ENCODE measurements around the gene SULT4A1. TPM values are rescaled to one million over a fixed set of nuclear protein-coding genes. Genes with fewer than 3 reads are reported as not detected.

The SULT4A1 gene
- total RNA-seq, 1 experiment from 2014 or later, result 15.0 TPM

- H3K18ac ChIP-seq (ENCODE audit: insufficient read length, low read depth, low read length), result no peak overlapping the region
- H4K20me1 ChIP-seq (ENCODE audit: control insufficient read depth, insufficient read depth, insufficient read length), result no peaks in the 10 kb centered on the region
- no peak overlapping the region for H2AFZ ChIP-seq (ENCODE audit: low read length)
- H4K91ac ChIP-seq (ENCODE audit: insufficient read length, low read depth, low read length), result no peak overlapping the region
- no peaks in the 10 kb centered on the region for H3K4me1 ChIP-seq (ENCODE audit: insufficient read depth, low read length)
- H3K4ac ChIP-seq (ENCODE audit: low read depth, low read length), result no peak overlapping the region
- H2BK5ac ChIP-seq (ENCODE audit: insufficient read length, low read length), result no peak overlapping the region
- Mint-ChIP-seq H3K4me1 (peaks cover 0 to 4% of the 10 kb centered on the region in 2 experiments; a peak in 2 of 4 replicates), H3K9me3 (no peaks in the 10 kb centered on the region), H3K36me3 (ENCODE audit: insufficient read depth in 1 of 3, low read depth in 3 of 3) (peaks cover 9 to 30% (median 28%) of the 10 kb centered on the region in 3 experiments; a peak in 6 of 7 replicates), H3K4me3 (no peak overlapping the region; a peak in 1 of 5 replicates), H3K27me3 (ENCODE audit: low read depth) (peaks cover 2% of the 10 kb centered on the region; the same call in 1 of the 2 replicates), H3K27ac (peak overlapping the region; percentile 42 to 83 (median 77); a peak in 5 of 7 replicates)
- no peak overlapping the region for H3K9ac ChIP-seq (ENCODE audit: extremely low read depth, insufficient read length, low read length)
- no peak overlapping the region for H3K4me2 ChIP-seq (ENCODE audit: insufficient read depth, insufficient read length, low read length)
- no peak overlapping the region for H4K5ac ChIP-seq (ENCODE audit: insufficient read length, low read depth, low read length)
- H3K14ac ChIP-seq (ENCODE audit: insufficient read depth, low read length), result no peak overlapping the region; the same call in 1 of the 2 replicates
- no peak for TF ChIP-seq CTCF (conservative IDR thresholded peaks at IDR 0.05)
- H3K79me2 ChIP-seq (ENCODE audit: insufficient read depth, low read length), result peaks cover 2% of the 10 kb centered on the region; the same call in 1 of the 2 replicates
- H3K23ac ChIP-seq (ENCODE audit: insufficient read length, low read depth, low read length), result no peak overlapping the region
- H3K79me1 ChIP-seq (ENCODE audit: insufficient read depth, low read depth, low read length, poor library complexity, severe bottlenecking), result peaks cover 4% of the 10 kb centered on the region
- no peak overlapping the region for H2BK12ac ChIP-seq (ENCODE audit: insufficient read length, low read depth, low read length)
- H3K27ac ChIP-seq (ENCODE audit: insufficient read length, low read depth, low read length), result no peak overlapping the region
- no peaks in the 10 kb centered on the region for H3K23me2 ChIP-seq (ENCODE audit: insufficient read length, low read depth, low read length, poor library complexity, severe bottlenecking)
- H3T11ph ChIP-seq (ENCODE audit: low read length), result no peak overlapping the region
- H3K9me3 ChIP-seq (ENCODE audit: control insufficient read depth, low read depth, low read length), result no peaks in the 10 kb centered on the region
- H2AK5ac ChIP-seq (ENCODE audit: insufficient read length, low read length), result no peak overlapping the region
- no peak overlapping the region for H2BK15ac ChIP-seq (ENCODE audit: low read depth, low read length)
- H3K56ac ChIP-seq (ENCODE audit: insufficient read length, low read depth, low read length), result no peak overlapping the region
- no CpG with 5 or more reads among the region's 8 CpGs for WGBS (ENCODE audit: extremely low coverage, insufficient read length, low lambda C conversion rate)
- no peak overlapping the region for H2BK120ac ChIP-seq (ENCODE audit: low read depth, low read length, poor library complexity, severe bottlenecking)
- no peaks in the 10 kb centered on the region for H3K27me3 ChIP-seq (ENCODE audit: insufficient read depth, low read length)
- no peak overlapping the region for H2BK20ac ChIP-seq (ENCODE audit: low read depth, low read length, poor library complexity, severe bottlenecking)
- no peak overlapping the region for H4K8ac ChIP-seq (replicated peaks; ENCODE audit: insufficient read length, low read depth, low read length)
- DNase-seq, result no peak
Observed at GRCh38 chr22:43839781-43840180, 22.5 kb downstream of the SULT4A1 start.

All from H9 (cell line).